GM21423 (cell line): ENCODE results near the gene DUSP6.

ENCODE experiments used
- ATAC-seq: cut with Tn5 transposase; IDR thresholded peaks from one replicate; pipeline ENCODE4 v1.9.1; 2021; ENCODE audit warnings: mild to moderate bottlenecking, moderate library complexity; ENCODE audit not compliant: unreplicated experiment

The DUSP6 gene

DNA sequence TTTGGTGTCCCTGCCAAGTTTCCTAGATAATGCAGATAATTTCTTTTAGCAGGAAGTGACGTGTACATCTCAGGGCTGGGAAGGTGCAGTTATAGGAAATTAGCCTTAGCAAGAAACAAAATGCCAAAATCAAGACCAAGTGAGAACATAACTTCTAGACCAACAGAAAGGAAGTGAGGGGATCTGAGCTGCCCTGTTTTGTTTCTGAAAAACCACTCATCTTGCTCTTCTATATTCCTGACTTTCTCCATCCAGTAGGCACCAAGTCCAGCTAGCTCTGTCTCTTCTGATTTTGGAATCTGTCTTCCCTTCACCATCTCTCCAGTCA is 23.9 kb upstream of the DUSP6 start:
- ATAC-seq = no peak

DNA sequence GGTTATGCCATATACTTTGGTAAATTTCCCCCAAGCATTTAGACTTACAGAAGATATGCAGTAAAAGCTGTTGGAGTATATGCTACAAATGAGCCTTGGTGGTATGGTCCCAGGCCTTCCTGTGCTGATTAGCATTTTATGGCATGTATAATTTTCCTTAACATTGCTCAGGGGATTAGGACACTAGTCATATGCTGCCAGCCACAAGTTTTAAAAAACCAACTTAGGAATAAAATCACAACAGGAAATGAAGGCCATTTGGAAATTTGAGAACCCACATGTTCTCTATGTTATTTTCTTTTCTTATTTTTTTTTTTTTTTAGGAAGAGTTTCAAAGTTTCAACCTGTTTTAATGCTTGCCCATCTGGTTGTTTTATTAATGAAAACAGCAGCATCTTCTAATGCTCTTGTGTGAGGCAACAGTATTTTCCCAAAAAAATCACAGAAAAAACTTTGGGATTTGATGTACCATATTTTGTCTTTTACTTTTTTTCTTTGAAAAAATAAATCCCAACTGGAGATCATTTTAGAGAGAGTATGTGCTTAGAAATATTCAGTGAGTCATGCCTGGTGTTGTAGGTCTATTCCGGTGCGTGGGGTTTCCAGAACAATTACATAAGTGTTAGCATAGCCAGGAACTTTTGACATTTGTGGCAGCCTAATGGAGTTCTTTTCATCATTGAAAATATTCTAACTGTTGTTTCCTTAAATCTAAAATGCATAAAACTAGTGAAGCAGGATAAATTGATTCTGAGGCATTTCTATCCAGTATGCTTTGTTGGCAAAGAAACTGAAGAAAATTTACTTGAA is 21.7 kb upstream of the DUSP6 start:
- no peak for ATAC-seq

DNA sequence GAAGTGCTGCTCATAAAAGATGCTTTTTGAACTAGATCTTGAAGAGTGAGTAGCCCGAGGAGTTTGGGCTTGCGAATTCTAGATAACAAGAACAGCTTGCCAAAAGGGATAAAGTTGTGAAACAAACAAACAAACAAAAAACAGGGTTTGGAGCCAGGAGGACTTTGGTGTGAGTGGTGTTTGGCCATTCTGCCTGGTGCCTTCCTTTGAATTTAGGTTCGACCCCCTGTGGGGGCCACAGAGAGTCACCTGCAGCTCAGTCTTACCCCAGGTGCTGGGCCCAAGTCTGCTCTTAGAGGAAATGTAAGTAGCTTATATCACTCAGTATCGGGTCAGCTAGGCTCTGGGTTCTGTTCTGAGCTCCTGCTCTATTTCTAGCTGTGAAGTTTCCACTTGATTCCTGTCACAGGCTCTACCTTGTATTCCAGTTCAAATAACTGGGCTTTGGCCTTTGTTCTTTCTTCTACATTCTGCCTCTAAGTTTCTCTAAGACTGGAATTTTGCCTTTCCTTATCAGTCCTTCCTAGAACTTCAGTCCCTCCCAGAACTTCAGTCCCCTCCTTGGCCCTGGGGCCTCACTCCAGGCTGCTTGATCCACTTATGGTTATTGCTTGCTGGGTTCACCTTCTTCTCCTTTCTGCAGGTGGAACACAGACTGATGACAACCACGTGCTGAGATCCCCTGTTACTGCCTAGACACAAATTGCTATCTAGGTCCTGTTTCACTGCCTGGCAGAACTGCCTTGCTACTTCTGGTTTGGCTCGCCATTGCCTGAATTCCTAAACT is 20.5 kb upstream of the DUSP6 start:
- no peak for ATAC-seq

DNA sequence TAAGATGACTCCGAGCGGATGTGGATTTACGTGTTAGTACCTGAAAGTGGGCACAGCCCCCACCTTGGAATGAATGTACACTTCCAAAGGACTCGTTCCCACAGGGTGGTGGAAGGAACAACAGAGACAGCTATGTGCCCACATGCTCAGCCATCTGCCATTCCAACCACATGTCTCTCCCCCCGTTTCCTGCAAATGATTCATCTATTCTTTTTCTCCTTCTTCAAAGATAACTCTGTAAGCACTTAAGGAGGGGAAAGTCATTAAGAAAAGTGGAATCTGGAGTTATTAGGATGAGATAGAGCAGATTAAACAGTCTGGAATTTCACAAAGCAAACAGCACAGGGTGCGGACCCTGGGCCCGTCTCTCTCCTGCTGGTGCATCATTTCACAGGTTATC is 18.5 kb upstream of the DUSP6 start:
- no peak for ATAC-seq

DNA sequence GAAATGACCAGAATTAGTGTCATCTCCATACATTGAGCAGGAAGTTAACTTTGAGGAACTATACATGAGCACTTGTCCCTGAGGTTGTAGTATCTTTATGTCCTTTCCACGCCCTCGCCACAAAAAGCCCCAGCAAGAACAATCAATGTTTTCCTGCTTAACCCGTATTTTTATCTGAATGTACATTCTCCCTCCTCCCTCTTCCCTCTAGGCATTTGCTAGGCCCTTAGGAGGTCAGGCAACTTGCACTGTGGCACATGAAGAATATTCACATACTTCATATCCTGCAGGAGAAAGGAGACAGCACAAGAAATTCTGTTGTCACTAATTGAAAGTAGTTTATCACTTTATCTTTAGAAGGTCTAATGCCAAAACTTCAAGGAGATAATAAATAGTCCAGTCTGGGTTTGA is 18.1 kb upstream of the DUSP6 start:
- ATAC-seq = no peak

DNA sequence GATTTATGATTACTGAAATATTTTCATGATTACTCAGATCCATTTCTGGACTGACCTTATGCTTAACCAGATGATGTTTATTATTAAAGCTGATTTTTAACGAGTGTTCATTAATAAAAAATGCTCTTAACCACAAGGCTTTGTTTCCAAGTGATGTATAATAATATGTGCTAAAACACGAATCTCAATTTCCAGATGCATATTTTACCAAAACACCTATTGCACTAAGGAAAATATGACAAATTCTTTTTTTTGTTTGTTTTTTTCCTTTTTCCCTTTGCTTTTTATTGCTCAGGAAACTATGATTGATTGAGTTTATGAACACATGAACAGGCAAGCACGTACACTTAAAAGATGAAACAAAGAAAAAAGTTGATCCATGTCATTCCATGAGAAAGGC is 16.9 kb upstream of the DUSP6 start:
- no peak for ATAC-seq

DNA sequence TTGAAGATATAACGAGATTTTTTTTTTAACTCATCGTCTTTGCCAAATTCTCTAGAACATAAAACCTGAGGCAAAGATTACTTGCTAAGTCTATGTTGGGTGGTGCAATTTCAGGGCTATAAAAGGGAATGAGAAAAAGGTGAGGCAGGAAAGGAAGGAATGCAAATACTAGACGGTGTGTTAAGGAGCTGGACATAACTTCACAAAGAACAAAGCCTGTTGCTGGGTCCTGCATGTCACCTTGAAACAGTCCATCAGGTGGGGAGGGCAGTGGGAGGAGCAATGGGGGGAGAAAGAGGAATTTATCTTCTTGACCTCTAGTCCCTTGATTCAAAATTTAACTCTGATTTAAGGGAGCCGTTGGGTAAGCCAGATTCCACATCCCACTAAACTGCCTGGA is 16.1 kb upstream of the DUSP6 start:
- no peak for ATAC-seq

DNA sequence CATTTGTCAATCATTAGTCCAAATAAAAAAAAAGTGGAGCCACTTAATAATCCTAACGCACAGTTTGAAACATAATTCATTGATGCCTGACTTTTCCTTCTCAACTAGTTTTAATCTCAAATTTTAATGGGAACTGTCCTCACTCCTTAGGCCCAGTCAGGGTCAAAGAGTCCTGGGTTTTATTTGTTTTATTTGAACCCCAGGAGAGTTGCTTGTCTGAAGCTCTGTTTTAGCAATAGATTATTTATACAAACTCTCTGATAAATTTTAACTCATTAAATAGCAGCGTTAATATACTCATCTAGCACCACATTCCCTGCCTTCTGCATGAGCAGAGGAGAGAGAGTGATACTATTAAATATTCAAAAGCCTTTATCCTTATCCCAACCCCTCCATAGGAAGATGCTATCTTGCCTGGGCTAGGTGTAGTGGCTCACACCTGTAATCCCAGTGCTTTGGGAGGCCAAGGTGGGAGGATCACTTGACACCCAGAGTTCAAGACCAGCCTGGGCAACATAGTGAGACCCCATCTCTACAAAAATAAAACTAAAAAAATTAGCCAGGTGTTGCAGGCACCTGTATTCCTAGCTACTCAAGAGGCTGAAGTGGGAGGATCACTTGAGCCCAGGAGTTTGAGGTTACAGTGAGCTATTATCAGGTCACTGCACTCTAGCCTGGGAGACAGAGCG is 14.5 kb upstream of the DUSP6 start:
- ATAC-seq = no peak

DNA sequence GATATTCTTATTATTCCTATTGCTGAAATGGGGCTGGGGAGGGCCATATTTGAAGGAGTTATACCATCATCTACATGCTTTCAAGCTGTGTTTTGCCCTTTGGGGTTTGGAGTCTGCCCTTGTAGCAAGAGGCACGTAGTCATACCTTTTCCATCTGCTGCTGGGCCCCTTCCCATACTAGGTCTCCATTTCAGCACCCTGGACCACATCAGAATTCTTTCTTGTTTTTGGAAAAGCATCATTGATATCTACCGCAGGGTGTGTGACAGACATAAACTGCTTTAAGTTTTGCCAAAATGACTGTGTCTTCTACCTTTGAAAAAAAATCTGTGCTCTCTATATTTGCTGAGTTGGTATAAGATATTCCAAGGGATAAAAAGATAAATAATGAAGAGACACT is 12.3 kb upstream of the DUSP6 start:
- ATAC-seq = no peak

DNA sequence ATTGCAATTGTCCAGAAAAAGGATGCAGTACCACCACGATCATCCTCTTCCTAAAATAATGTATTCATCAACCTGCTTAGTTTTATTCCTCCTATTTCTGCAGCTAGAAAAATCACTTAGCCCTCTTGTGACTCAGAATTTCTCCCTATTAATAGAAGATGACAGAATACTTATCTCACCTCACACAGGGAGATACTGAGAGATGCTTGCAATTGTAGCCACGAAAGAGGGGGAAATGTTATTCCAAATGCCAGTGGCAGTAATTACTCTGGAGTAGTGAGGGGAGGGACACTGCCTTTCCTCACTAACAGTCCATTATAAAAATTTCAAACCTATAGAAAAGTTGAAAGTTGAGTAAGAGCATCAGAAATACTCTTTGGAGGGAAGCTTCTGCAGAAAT is 11.8 kb upstream of the DUSP6 start:
- no peak for ATAC-seq

DNA sequence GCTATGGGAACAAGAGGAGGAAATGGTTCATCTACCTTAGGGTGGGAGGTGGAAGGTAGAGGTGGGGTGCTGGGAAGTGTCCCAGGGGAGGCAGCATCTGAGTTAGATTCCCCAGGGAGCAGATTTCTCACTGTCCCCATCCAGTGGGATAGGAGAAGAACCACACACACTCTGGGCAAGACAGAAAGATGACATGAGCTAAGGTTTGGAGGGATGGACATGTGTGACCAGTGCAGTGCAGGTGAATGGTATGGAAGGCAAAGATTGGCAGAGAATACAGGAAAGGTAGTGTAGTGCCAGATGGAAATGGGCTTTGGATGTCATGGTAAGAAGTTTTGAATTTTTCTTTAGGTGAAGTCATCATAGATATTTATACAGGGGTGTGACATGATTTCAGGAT is 11.3 kb upstream of the DUSP6 start:
- ATAC-seq = no peak

DNA sequence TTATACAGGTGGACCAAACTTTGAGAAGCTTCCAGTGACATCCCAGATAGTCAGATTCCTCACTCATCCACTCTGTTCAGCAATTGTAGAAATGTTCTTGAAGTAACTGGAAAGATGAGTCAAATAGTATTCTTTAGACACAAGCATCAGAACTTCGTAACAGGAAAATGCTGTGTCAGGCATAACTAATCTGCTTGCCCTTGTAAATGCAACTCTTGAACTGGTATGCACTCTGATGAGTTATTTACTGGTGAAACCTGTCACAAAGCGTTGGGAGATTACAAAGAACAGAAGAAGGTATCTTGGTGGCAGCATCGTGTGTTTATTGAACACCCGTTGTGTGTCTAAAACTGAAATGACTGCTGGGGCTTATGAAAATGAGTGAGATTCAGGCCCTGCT is 10.8 kb upstream of the DUSP6 start:
- no peak for ATAC-seq

DNA sequence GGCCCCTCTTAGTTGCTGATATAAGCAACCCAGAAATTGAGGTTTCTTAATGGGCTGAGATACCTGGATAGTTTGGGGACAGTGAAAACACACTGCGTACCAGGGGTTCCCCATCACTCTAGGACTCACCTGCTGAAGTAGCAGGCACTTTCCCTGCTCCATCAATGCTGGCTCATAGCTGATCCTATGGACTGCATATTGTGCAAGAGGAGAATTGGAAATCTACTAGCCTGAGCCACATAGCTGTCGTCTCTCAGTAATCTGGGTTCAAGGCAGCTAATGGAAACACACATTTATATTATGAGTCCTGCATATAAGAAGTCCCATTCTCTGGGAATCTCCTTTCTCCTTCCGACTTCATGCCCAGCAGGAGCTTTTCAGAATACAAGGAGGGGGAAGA is 7.3 kb upstream of the DUSP6 start:
- ATAC-seq = no peak

DNA sequence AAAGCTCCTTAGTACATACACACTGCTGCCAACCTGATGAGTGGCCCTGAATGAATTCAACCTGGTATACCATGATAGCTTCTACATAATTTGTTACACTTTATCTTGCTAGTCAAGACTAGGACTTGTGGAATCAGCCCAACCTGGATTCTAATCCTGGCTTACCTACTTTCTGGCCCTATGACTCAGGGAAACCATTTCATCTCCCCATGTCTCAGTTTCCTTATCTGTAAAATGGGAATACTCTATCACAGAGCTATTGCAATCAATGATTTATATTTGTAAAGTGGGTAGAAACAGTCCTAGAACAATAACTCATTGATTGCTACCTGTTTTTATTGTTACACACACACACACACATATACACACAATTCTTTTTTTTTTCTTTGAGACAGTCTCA is 6.5 kb upstream of the DUSP6 start:
- ATAC-seq = no peak

DNA sequence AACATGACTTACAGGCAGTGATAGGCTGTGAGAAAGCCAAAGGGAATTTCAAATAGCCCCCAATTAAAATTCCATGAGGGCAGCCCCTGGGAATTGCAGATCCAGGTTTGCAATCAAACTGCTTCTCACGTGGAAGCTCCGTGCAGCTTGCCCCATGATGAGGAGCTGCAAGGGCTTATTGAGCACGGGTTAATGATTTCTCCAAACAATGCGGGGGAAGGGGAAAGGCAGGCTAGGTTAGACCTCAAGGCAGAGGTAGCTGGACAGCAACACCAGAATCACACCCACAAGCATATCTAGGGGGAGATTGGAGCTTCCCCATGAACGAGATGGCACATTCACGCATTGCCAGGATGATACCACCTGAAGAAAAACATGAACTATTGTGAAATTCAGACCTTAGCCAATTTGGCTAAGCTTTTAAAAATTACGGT is 5.0 kb upstream of the DUSP6 start:
- no peak for ATAC-seq

DNA sequence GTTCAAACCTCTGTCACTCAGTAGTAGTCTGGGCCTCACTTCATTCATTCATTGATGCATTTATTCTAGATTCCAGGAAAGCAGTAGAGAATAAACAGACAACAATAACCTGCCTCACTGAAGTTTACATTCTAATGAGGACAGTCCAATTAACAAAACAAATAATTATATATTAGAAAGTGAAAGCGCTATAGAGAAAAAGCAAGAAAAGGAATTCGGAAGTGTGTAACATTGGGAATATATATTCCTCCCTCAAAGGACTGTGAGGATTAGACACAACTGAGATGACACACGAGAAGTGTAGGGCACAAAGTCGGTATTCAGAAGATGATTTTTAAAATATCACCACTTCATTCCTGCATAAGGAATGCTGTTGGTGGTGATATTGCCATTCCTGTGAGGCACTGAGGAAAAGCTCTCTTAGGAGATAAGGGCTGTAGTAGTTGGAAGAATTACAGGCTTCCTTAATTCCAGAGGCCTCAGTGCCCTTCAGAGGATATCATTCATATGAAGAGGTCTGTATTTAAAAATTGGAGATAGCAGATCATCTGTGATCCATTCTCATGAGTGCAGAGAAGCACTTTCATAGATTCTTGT is 3.9 kb upstream of the DUSP6 start:
- no peak for ATAC-seq

DNA sequence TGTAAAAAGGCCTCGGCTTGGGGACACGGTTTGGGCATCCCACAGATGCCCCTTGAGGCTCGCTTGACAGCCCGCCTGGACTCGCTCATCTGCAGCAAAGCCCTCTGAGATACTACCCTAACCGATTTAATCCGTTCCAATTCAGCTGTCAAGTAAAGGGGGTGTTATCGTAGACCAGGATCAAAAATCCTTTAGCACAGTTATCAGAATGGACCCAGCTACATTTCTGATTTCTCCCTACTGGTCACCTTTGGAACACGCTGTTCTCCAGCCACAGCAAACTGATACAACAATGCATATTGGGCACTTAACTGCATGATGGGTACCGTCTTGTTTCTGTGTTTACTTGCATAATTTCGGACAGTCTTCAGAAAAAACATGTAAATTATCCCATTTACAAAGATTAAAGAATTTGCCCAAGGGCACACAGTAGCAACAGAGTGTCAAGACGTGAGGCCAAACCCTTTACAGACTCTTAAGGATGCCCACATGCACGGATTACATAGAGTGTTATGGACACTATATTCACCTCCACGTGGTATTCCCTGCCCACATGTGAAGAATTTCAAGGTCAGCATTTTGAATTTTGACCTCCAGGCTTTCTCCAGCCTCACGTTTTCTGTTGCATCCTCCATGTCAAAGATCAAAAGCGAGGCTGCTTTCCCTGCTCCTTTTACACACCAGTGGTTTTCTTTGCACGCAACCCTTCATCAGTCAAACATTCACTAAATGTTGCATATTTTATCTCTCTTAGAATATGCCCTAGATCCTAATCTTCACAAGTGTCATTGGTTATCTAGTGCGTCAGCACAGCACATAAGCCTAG is 3.2 kb upstream of the DUSP6 start:
- no peak for ATAC-seq

DNA sequence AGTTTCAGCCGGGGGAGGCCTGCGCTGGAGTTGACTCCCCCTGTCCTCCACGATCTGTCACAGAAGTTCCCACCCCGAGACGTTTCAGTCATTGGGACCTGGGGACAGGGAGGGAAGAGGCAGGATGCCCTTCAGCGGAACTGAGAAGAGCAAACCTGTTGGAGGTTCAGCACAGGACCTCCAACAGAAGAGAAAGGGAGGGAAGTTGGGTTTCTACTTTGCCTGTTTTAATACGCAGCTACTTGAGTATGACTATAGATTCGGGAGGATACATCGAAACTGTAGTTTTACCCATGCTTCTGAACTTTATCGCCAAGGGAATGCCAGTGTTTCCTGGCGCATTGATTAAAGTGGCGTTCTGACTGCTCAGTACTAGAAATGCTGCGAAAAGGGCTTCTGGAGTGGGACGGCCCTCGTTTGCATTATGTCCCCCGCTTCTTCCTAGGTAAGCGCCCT is 2.3 kb upstream of the DUSP6 start:
- no peak for ATAC-seq

DNA sequence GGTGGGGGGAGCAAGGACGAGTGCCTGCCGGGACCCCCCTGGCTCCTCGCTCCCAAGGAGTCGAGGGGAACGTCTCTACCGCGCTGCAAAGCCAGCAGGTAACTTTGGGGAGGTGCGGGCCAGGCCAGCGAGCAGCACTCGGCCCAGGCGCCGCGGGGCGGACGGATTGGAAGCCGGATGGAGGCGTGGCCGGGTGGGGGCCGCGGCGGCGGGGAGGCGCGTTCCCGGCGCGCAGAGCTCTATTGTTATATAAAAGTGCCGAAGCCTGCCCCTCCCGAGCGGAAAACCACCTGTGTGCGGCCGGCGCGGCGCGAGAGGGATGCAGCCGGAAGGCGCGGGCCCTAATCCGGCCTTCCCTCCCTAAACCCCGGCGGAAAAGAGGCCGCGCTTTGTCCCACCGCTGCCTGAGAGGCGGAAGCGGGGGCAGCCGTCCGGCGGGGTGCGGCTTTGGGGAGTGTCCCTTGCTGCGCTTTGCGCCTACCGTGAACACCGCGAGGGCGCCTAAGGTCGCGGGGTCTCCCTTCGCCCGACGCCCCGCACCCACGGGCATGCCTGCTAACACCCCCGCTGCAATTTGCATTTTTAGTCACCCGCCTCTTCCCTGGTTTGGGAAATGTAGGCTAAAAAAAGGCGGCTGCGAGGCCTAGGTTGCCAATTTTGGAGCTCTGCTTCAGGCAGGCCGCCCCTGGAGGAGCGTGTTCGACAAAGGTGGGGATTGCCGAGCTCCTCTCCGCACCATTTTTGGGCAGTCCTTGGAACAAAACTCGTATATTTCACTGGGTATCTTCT is 1.7 kb upstream of the DUSP6 start:
- peak; percentile 30 for ATAC-seq
